GM06990 (cell line): ENCODE results near the gene ZNF768.

ENCODE experiments used
- DNase-seq: peaks from one replicate; pipeline ENCODE4 v3.0.0-alpha.2; 2011; ENCODE audit not compliant: insufficient read length; ENCODE audit errors: extremely low read depth
- H3K27me3 ChIP-seq: replicated peaks from 2 replicates; pipeline ENCODE4 v1.6.0; 2011; ENCODE audit warnings: low read length; ENCODE audit not compliant: control insufficient read depth, insufficient read depth
- H3K36me3 ChIP-seq: 2 replicates; pipeline ENCODE4 v1.5.1; 2011; ENCODE audit warnings: low read length; ENCODE audit not compliant: control insufficient read depth, insufficient read depth
- H3K4me3 ChIP-seq: replicated peaks from 2 replicates; pipeline ENCODE4 v1.5.1; 2011; ENCODE audit warnings: low read depth, mild to moderate bottlenecking, control low read depth, low read length
- TF ChIP-seq, protein P1 (sequence below): IDR thresholded peaks from 2 replicates; pipeline ENCODE4 v1.5.1; 2011; ENCODE audit warnings: low read length, control low read depth, mild to moderate bottlenecking, inconsistent platforms; ENCODE audit not compliant: insufficient read depth, poor library complexity, severe bottlenecking

Gene ZNF768

GRCh38 chr16:30526137-30526822 is at the start of gene ZNF768:
Gene ZNF768, minus strand, starts transcription at chr16:30526566. Its CDS starts 153 bp downstream, at chr16:30526413.
- H3K4me3 ChIP-seq = peak within 1 kb of the TSS; percentile 80
- DNase-seq = no peak
- TF ChIP-seq, protein P1, sequence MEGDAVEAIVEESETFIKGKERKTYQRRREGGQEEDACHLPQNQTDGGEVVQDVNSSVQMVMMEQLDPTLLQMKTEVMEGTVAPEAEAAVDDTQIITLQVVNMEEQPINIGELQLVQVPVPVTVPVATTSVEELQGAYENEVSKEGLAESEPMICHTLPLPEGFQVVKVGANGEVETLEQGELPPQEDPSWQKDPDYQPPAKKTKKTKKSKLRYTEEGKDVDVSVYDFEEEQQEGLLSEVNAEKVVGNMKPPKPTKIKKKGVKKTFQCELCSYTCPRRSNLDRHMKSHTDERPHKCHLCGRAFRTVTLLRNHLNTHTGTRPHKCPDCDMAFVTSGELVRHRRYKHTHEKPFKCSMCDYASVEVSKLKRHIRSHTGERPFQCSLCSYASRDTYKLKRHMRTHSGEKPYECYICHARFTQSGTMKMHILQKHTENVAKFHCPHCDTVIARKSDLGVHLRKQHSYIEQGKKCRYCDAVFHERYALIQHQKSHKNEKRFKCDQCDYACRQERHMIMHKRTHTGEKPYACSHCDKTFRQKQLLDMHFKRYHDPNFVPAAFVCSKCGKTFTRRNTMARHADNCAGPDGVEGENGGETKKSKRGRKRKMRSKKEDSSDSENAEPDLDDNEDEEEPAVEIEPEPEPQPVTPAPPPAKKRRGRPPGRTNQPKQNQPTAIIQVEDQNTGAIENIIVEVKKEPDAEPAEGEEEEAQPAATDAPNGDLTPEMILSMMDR = no peak
- H3K27me3 ChIP-seq = no peaks in the 10 kb centered on the region
- peaks cover 6% of the 10 kb centered on the region for H3K36me3 ChIP-seq

DNA sequence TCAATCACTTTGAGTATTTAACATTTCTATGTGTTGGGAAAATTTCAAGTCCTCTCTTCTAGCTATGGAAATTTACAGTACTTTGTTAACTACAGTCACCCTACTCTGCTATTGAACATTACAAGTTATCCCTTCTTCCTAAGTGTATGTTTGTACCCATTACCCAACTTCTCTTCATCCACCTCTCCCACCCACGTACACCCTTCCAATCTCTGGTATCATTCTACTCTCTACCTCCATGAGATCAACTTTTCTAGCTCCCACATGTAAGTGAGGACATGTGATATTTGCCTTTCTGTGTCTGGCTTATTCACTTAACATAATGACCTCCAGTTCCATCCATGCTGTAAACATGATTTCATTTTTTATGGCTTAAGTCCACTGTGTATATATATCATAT is 48.3 kb upstream of the ZNF768 start:
- Histone ChIP-seq H3K4me3 (no peak overlapping the region), H3K36me3 (peaks cover 5% of the 10 kb centered on the region), H3K27me3 (no peaks in the 10 kb centered on the region)
- DNase-seq = no peak
- TF ChIP-seq, protein P1 = no peak

- Histone ChIP-seq H3K27me3 (no peaks in the 10 kb centered on the region), H3K4me3 (peak within 1 kb of the TSS; percentile 65), H3K36me3 (no peaks in the 10 kb centered on the region; the same call in 1 of the 2 replicates)
- DNase-seq = peak; percentile 92
- TF ChIP-seq, protein P1 = no peak
Measured at GRCh38 chr16:30571445-30572322, 45.3 kb upstream of the ZNF768 start, which contains the start of gene ZNF688. Gene ZNF688, minus strand, starts transcription at chr16:30571714. Its CDS starts 85 bp downstream, at chr16:30571629.

DNA sequence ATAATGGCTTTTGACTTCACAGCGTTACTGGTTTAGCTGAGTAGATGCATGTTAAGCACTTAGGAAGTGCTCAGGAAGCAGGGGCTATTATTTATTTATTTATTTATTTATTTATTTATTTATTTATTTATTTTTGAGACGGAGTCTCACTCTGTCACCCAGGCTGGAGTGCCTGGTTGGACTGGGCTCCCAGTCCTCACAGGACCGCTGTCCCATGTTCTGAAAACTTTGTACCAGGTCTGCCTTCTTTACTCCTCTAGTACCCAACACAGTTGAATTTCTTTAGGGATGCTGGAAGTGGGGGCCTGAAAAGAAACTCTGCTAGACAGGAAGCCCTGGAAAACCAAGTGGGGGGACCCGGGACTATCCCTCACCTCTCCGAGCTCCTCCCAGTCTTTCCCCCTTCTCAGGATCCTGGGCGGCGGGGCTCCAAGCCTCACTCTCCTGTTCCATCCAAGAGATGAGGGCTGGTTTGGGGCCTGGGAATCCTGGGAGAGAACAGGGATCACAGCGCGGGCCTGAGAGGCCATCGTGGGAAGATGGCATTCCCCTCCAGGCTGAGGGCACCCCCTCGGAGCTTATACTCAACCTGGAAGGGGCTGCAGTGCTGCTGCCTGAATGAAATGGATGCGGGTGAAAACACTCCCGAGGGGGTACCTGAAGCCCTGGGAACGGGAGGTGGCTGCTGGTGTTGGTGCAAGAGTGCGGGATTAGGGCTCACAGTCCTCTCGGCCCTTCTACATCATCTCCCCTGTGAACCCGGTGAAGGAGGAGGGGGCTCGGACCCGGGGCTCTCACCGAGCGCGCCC is 44.5 kb upstream of the ZNF768 start:
- no peak for DNase-seq
- no peaks in the 10 kb centered on the region; the same call in 1 of the 2 replicates for H3K36me3 ChIP-seq
- TF ChIP-seq, protein P1 = no peak
- H3K27me3 ChIP-seq = no peaks in the 10 kb centered on the region
- peak overlapping the region; percentile 65 for H3K4me3 ChIP-seq
